ENCODE measurements around the gene NOXA1.

DNA sequence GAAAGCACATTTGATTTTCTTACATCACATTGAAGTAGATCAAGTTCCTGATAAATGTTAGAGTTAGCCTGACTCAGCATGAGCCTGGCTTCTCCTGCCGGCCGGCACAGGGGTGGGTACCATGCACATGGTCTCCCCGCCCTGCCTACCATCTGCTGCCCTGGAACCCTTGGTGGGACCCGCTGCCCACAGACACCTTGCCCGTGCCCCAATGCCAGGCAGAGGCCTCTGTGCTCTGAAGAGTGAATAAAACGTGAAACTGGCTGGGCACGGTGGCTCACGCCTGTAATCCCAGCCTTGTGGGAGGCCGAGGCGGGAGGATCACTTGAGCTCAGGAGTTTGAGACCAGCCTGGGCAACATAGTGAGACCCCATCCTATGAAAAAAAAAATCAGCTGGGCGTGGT is 17.5 kb upstream of the NOXA1 start:
- TF ChIP-seq SAP30 (IDR thresholded peaks at IDR 0.05; ENCODE audit: insufficient read depth, insufficient replicate concordance, low read length): no peak
- no peak for TF ChIP-seq CEBPB (IDR thresholded peaks at IDR 0.05; ENCODE audit: low read depth, low read length)
- TF ChIP-seq, protein P1, sequence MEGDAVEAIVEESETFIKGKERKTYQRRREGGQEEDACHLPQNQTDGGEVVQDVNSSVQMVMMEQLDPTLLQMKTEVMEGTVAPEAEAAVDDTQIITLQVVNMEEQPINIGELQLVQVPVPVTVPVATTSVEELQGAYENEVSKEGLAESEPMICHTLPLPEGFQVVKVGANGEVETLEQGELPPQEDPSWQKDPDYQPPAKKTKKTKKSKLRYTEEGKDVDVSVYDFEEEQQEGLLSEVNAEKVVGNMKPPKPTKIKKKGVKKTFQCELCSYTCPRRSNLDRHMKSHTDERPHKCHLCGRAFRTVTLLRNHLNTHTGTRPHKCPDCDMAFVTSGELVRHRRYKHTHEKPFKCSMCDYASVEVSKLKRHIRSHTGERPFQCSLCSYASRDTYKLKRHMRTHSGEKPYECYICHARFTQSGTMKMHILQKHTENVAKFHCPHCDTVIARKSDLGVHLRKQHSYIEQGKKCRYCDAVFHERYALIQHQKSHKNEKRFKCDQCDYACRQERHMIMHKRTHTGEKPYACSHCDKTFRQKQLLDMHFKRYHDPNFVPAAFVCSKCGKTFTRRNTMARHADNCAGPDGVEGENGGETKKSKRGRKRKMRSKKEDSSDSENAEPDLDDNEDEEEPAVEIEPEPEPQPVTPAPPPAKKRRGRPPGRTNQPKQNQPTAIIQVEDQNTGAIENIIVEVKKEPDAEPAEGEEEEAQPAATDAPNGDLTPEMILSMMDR (IDR thresholded peaks at IDR 0.05; ENCODE audit: control extremely low read depth in 1 of 3, insufficient read depth in 1 of 3, low read depth in 1 of 3, low read length in 3 of 3): no peak
- TF ChIP-seq SP1 (IDR thresholded peaks at IDR 0.05; ENCODE audit: low read depth, low read length): no peak
- no peak for TF ChIP-seq ASH2L (IDR thresholded peaks at IDR 0.05; ENCODE audit: low read length)
- no peak for TF ChIP-seq POLR2A (IDR thresholded peaks at IDR 0.05; ENCODE audit: control extremely low read depth in 1 of 2, low read depth in 2 of 2, low read length in 2 of 2)
- no peak for TF ChIP-seq RAD21 (IDR thresholded peaks at IDR 0.05 in 1 of 2, conservative IDR thresholded peaks at IDR 0.05 in 1 of 2; ENCODE audit: low read depth in 2 of 2, low read length in 2 of 2)
- TF ChIP-seq NRF1 (IDR thresholded peaks at IDR 0.05; ENCODE audit: low read depth, low read length): no peak
- TF ChIP-seq SUZ12 (IDR thresholded peaks at IDR 0.05; ENCODE audit: low read length): no peak
- TF ChIP-seq CBX5 (IDR thresholded peaks at IDR 0.05; ENCODE audit: low read depth, low read length): no peak
- TF ChIP-seq POU5F1 (IDR thresholded peaks at IDR 0.05; ENCODE audit: low read depth, low read length): no peak
- no peak for TF ChIP-seq TCF12 (IDR thresholded peaks at IDR 0.05; ENCODE audit: low read depth, low read length)
- TF ChIP-seq CREB1 (IDR thresholded peaks at IDR 0.05): no peak
